WTC11 (cell line): ENCODE data around the gene OTULIN. TPM values are rescaled to one million over a fixed set of nuclear protein-coding genes. Genes with fewer than 3 reads are reported as not detected.

ENCODE experiments used
- ATAC-seq: fragments of 200-7000 bp; cut with Tn5 transposase; 2 replicates; pipeline ENCODE4 v1.10.0; 2021; ENCODE audit warnings: mild to moderate bottlenecking, moderate library complexity
- CTCF ChIA-PET: fragments of 300-600 bp; sonication (Branson Sonifier 250); formaldehyde crosslinking; loops from one replicate; lab custom pipeline; 2021; ENCODE audit warnings: antibody characterized with exemption; lab: Charles Lee
- POLR2A ChIA-PET: fragments of 350-600 bp; sonication (Branson Sonifier 250); formaldehyde crosslinking; loops from one replicate; lab custom pipeline; 2021; ENCODE audit warnings: antibody characterized with exemption; lab: Charles Lee
- DNase-seq: peaks from one replicate; pipeline ENCODE4 v3.0.0; 2021; ENCODE audit warnings: low spot score
- H3K27ac Mint-ChIP-seq: 2 replicates; pipeline ENCODE4 v1.8.0; 2021; ENCODE audit warnings: mixed read lengths
- H3K27me3 Mint-ChIP-seq: 2 replicates; pipeline ENCODE4 v1.8.0; 2021; ENCODE audit warnings: low read depth, mild to moderate bottlenecking, moderate library complexity, mixed read lengths
- H3K36me3 Mint-ChIP-seq: 2 replicates; pipeline ENCODE4 v1.8.0; 2021; ENCODE audit warnings: mixed read lengths
- H3K4me1 Mint-ChIP-seq: 2 replicates; pipeline ENCODE4 v1.8.0; 2022; ENCODE audit warnings: mixed read lengths
- H3K4me3 Mint-ChIP-seq: 2 replicates; pipeline ENCODE4 v1.8.0; 2021; ENCODE audit warnings: mild to moderate bottlenecking, moderate library complexity, mixed read lengths
- H3K9me3 Mint-ChIP-seq: 2 replicates; pipeline ENCODE4 v1.8.0; 2021; ENCODE audit warnings: mixed read lengths
- AFF4 ChIP-seq: sonication (generic); formaldehyde crosslinking; IDR thresholded peaks from 2 replicates; pipeline ENCODE4 v1.8.1; 2023; ENCODE audit warnings: mild to moderate bottlenecking, missing genetic modification reagents, borderline replicate concordance
- CREB1 ChIP-seq: sonication (generic); formaldehyde crosslinking; IDR thresholded peaks from 2 replicates; pipeline ENCODE4 v1.8.0; 2023; ENCODE audit warnings: mild to moderate bottlenecking, missing genetic modification reagents
- ELF4 ChIP-seq: sonication (generic); formaldehyde crosslinking; IDR thresholded peaks from 2 replicates; pipeline ENCODE4 v1.8.1; 2022; ENCODE audit warnings: low read depth, mild to moderate bottlenecking, moderate library complexity, missing genetic modification reagents
- FOXJ3 ChIP-seq: sonication (generic); formaldehyde crosslinking; IDR thresholded peaks from 2 replicates; pipeline ENCODE4 v1.9.0; 2021; ENCODE audit warnings: missing genetic modification reagents, mild to moderate bottlenecking, borderline replicate concordance
- FOXK1 ChIP-seq: sonication (generic); formaldehyde crosslinking; IDR thresholded peaks from 2 replicates; pipeline ENCODE4 v1.8.0; 2022; ENCODE audit warnings: mild to moderate bottlenecking, moderate library complexity, missing genetic modification reagents
- FOXP1 ChIP-seq: sonication (generic); formaldehyde crosslinking; IDR thresholded peaks from 2 replicates; pipeline ENCODE4 v1.8.0; 2022; ENCODE audit warnings: missing genetic modification reagents, mild to moderate bottlenecking, moderate library complexity, borderline replicate concordance
- GTF2I ChIP-seq: fragments of 250-450 bp; sonication (Bioruptor Pico); conservative IDR thresholded peaks from 2 replicates; pipeline ENCODE4 v1.4.0; 2021; ENCODE audit warnings: mild to moderate bottlenecking
- IRF1 ChIP-seq: sonication (generic); formaldehyde crosslinking; IDR thresholded peaks from 2 replicates; pipeline ENCODE4 v1.8.0; 2023; ENCODE audit warnings: missing genetic modification reagents
- IRF2 ChIP-seq: sonication (generic); formaldehyde crosslinking; IDR thresholded peaks from 2 replicates; pipeline ENCODE4 v1.8.0; 2022; ENCODE audit warnings: low read depth, missing genetic modification reagents, borderline replicate concordance
- NR2C2 ChIP-seq: sonication (generic); formaldehyde crosslinking; IDR thresholded peaks from 2 replicates; pipeline ENCODE4 v1.8.0; 2022; ENCODE audit warnings: mild to moderate bottlenecking, missing genetic modification reagents
- OVOL2 ChIP-seq: fragments of 250-450 bp; sonication (Bioruptor Pico); IDR thresholded peaks from 2 replicates; pipeline ENCODE4 v1.9.0; 2021; ENCODE audit warnings: mild to moderate bottlenecking, borderline replicate concordance
- TEAD4 ChIP-seq: sonication (generic); formaldehyde crosslinking; IDR thresholded peaks from 2 replicates; pipeline ENCODE4 v1.8.0; 2022; ENCODE audit warnings: mild to moderate bottlenecking, missing genetic modification reagents
- ZNF232 ChIP-seq: sonication (generic); formaldehyde crosslinking; IDR thresholded peaks from 2 replicates; pipeline ENCODE4 v1.8.0; 2022; ENCODE audit warnings: mild to moderate bottlenecking, missing genetic modification reagents
- ZNF416 ChIP-seq: fragments of 250-450 bp; sonication (Bioruptor Pico); IDR thresholded peaks from 2 replicates; pipeline ENCODE4 v1.9.0; 2021; ENCODE audit warnings: mild to moderate bottlenecking, inconsistent platforms
- ZNF512 ChIP-seq: sonication (generic); formaldehyde crosslinking; IDR thresholded peaks from 2 replicates; pipeline ENCODE4 v1.8.1; 2022; ENCODE audit warnings: missing genetic modification reagents, borderline replicate concordance
- total RNA-seq: library from RNA; stranded (reverse); gene quantifications from 3 replicates; pipeline ENCODE4 v1.2.3, GENCODE V29; 2021
- TF ChIP-seq, protein P1 (sequence below): sonication (generic); formaldehyde crosslinking; IDR thresholded peaks from 2 replicates; pipeline ENCODE4 v1.8.0; 2022; ENCODE audit warnings: mild to moderate bottlenecking, missing genetic modification reagents
- TF ChIP-seq, protein P2 (sequence below): sonication (generic); formaldehyde crosslinking; IDR thresholded peaks from 2 replicates; pipeline ENCODE4 v1.8.1; 2023; ENCODE audit warnings: mild to moderate bottlenecking, missing genetic modification reagents, moderate library complexity
- TF ChIP-seq, protein P3 (sequence below): sonication (generic); formaldehyde crosslinking; IDR thresholded peaks from 2 replicates; pipeline ENCODE4 v1.8.1; 2023; ENCODE audit warnings: mild to moderate bottlenecking, missing genetic modification reagents, moderate library complexity
- TF ChIP-seq, protein P4 (sequence below): sonication (generic); formaldehyde crosslinking; IDR thresholded peaks from 2 replicates; pipeline ENCODE4 v1.8.1; 2022; ENCODE audit warnings: mild to moderate bottlenecking, missing genetic modification reagents, moderate library complexity, borderline replicate concordance
- TF ChIP-seq, protein P5 (sequence below): fragments of 250-450 bp; sonication (Bioruptor Pico); IDR thresholded peaks from 2 replicates; pipeline ENCODE4 v1.9.0; 2021; ENCODE audit warnings: moderate library complexity, mild to moderate bottlenecking, inconsistent platforms, borderline replicate concordance

Gene OTULIN
- total RNA-seq, 1 experiment from 2014 or later = 25.0 TPM

DNA sequence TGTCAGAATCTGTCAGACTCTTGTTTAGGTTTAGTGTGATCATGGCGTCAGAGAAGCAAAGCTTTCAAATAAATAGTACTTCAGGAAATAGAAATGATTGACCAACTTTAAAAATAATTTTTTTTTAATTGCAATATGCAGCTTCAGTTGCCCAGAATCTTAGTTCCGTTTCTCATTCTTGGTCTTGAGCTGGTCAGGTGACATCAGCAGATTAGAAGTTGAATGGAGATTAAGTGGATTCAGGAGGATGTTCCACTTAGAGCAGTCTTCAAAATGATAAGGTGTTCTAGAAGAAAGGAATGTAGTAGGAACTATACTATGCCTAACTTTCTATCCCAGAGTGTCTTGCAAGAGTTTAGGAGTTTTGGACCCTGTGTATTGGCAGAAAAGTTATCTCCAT, 30.6 kb downstream of the OTULIN start:
- Mint-ChIP-seq H3K36me3 (peaks cover 49% of the 10 kb centered on the region), H3K4me1 (peaks cover 20% of the 10 kb centered on the region), H3K9me3 (peaks cover 4% of the 10 kb centered on the region; the same call in 1 of the 2 replicates), H3K27me3 (no peaks in the 10 kb centered on the region), H3K4me3 (no peak overlapping the region), H3K27ac (no peak overlapping the region)
- TF ChIP-seq CREB1 (CRISPR knock-in tag) (no peak), AFF4 (CRISPR knock-in tag) (no peak), ZNF416 (CRISPR knock-in tag) (no peak), OVOL2 (CRISPR knock-in tag) (no peak), ELF4 (no peak), TEAD4 (CRISPR knock-in tag) (no peak), NR2C2 (CRISPR knock-in tag) (no peak), FOXK1 (CRISPR knock-in tag) (no peak), FOXJ3 (CRISPR knock-in tag) (no peak), IRF2 (CRISPR knock-in tag) (no peak), GTF2I (CRISPR knock-in tag) (no peak), ZNF232 (no peak), ZNF512 (CRISPR knock-in tag) (no peak), FOXP1 (no peak), IRF1 (CRISPR knock-in tag) (no peak)
- TF ChIP-seq, protein P1, sequence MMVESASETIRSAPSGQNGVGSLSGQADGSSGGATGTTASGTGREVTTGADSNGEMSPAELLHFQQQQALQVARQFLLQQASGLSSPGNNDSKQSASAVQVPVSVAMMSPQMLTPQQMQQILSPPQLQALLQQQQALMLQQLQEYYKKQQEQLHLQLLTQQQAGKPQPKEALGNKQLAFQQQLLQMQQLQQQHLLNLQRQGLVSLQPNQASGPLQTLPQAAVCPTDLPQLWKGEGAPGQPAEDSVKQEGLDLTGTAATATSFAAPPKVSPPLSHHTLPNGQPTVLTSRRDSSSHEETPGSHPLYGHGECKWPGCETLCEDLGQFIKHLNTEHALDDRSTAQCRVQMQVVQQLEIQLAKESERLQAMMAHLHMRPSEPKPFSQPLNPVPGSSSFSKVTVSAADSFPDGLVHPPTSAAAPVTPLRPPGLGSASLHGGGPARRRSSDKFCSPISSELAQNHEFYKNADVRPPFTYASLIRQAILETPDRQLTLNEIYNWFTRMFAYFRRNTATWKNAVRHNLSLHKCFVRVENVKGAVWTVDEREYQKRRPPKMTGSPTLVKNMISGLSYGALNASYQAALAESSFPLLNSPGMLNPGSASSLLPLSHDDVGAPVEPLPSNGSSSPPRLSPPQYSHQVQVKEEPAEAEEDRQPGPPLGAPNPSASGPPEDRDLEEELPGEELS (CRISPR knock-in tag) = no peak
- TF ChIP-seq, protein P2, sequence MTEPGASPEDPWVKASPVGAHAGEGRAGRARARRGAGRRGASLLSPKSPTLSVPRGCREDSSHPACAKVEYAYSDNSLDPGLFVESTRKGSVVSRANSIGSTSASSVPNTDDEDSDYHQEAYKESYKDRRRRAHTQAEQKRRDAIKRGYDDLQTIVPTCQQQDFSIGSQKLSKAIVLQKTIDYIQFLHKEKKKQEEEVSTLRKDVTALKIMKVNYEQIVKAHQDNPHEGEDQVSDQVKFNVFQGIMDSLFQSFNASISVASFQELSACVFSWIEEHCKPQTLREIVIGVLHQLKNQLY (CRISPR knock-in tag) = no peak
- TF ChIP-seq, protein P3, sequence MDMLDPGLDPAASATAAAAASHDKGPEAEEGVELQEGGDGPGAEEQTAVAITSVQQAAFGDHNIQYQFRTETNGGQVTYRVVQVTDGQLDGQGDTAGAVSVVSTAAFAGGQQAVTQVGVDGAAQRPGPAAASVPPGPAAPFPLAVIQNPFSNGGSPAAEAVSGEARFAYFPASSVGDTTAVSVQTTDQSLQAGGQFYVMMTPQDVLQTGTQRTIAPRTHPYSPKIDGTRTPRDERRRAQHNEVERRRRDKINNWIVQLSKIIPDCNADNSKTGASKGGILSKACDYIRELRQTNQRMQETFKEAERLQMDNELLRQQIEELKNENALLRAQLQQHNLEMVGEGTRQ = no peak
- TF ChIP-seq, protein P4, sequence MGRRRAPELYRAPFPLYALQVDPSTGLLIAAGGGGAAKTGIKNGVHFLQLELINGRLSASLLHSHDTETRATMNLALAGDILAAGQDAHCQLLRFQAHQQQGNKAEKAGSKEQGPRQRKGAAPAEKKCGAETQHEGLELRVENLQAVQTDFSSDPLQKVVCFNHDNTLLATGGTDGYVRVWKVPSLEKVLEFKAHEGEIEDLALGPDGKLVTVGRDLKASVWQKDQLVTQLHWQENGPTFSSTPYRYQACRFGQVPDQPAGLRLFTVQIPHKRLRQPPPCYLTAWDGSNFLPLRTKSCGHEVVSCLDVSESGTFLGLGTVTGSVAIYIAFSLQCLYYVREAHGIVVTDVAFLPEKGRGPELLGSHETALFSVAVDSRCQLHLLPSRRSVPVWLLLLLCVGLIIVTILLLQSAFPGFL (CRISPR knock-in tag) = no peak
- TF ChIP-seq, protein P5, sequence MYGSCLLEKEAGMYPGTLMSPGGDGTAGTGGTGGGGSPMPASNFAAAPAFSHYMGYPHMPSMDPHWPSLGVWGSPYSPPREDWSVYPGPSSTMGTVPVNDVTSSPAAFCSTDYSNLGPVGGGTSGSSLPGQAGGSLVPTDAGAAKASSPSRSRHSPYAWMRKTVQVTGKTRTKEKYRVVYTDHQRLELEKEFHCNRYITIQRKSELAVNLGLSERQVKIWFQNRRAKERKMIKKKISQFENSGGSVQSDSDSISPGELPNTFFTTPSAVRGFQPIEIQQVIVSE (CRISPR knock-in tag) = no peak
- ATAC-seq (no peak), DNase-seq (no peak)
- ChIA-PET CTCF (interaction anchor here (0.7 to 1.1 kb wide), 2 partner anchors 10 to 309 kb away, joined by 3 to 4 read pairs; no protein-coding TSS in a partner anchor), POLR2A (no interaction called here)
